ENCODE data around the gene CATSPERZ. TPM values are rescaled to one million over a fixed set of nuclear protein-coding genes. Genes with fewer than 3 reads are reported as not detected.
A peak's percentile ranks its signal among the peaks of the same experiment; 100 is the strongest.

The CATSPERZ gene
- total and polyA plus RNA-seq, 2 experiments from 2014 or later = 0.46 TPM; not detected in 1

DNA sequence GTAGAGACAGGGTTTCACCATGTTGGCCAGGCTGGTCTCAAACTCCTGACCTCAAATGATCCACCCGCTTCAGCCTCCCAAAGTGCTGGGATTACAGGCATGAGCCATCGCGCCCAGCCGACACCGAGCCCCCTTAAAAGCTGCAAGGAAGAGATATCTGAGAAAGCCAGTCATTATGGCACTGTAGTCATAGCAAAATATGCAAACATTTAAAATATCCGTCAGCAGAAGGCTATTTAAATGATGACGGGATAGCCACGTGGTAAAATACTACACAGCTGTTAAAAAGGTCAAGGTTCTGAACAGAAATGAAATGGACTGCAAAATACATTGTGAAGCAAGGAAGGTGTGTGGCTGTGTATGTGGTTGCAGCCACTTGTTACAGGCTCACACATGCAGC, 33.4 kb downstream of the CATSPERZ start:
- TF ChIP-seq EZH2phosphoT487 (IDR thresholded peaks at IDR 0.05; ENCODE audit: low read depth, severe bottlenecking, unreplicated experiment) = no peak
- TF ChIP-seq, protein P1, sequence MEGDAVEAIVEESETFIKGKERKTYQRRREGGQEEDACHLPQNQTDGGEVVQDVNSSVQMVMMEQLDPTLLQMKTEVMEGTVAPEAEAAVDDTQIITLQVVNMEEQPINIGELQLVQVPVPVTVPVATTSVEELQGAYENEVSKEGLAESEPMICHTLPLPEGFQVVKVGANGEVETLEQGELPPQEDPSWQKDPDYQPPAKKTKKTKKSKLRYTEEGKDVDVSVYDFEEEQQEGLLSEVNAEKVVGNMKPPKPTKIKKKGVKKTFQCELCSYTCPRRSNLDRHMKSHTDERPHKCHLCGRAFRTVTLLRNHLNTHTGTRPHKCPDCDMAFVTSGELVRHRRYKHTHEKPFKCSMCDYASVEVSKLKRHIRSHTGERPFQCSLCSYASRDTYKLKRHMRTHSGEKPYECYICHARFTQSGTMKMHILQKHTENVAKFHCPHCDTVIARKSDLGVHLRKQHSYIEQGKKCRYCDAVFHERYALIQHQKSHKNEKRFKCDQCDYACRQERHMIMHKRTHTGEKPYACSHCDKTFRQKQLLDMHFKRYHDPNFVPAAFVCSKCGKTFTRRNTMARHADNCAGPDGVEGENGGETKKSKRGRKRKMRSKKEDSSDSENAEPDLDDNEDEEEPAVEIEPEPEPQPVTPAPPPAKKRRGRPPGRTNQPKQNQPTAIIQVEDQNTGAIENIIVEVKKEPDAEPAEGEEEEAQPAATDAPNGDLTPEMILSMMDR (IDR thresholded peaks at IDR 0.05; ENCODE audit: poor library complexity) = no peak
- no peak for TF ChIP-seq EZH2 (IDR thresholded peaks at IDR 0.05; ENCODE audit: borderline replicate concordance)
- no peaks in the 10 kb centered on the region for H3K27me3 ChIP-seq
- H3K4me3 ChIP-seq = no peak overlapping the region
- no peaks in the 10 kb centered on the region for H3K79me2 ChIP-seq
- H4K20me1 ChIP-seq (ENCODE audit: insufficient read depth, poor library complexity, severe bottlenecking) = no peaks in the 10 kb centered on the region
- no peak overlapping the region for H2AFZ ChIP-seq
- H3K9me3 ChIP-seq (ENCODE audit: low read depth) = no peaks in the 10 kb centered on the region
- DNase-seq (ENCODE audit: low spot score) = no peak
- no peaks in the 10 kb centered on the region for H3K36me3 ChIP-seq (replicated peaks; ENCODE audit: insufficient read depth, low read depth)
- H3K4me2 ChIP-seq = no peak overlapping the region
- H3K4me1 ChIP-seq (ENCODE audit: insufficient read depth) = peaks cover 5% of the 10 kb centered on the region
- H3K27ac ChIP-seq = no peak overlapping the region
- 95% methylated on average over 8 of the region's 8 CpGs for WGBS (ENCODE audit: low lambda C conversion rate, missing lambda C conversion rate)
- H3K9me2 ChIP-seq (replicated peaks; ENCODE audit: insufficient read depth) = no peaks in the 10 kb centered on the region

DNA sequence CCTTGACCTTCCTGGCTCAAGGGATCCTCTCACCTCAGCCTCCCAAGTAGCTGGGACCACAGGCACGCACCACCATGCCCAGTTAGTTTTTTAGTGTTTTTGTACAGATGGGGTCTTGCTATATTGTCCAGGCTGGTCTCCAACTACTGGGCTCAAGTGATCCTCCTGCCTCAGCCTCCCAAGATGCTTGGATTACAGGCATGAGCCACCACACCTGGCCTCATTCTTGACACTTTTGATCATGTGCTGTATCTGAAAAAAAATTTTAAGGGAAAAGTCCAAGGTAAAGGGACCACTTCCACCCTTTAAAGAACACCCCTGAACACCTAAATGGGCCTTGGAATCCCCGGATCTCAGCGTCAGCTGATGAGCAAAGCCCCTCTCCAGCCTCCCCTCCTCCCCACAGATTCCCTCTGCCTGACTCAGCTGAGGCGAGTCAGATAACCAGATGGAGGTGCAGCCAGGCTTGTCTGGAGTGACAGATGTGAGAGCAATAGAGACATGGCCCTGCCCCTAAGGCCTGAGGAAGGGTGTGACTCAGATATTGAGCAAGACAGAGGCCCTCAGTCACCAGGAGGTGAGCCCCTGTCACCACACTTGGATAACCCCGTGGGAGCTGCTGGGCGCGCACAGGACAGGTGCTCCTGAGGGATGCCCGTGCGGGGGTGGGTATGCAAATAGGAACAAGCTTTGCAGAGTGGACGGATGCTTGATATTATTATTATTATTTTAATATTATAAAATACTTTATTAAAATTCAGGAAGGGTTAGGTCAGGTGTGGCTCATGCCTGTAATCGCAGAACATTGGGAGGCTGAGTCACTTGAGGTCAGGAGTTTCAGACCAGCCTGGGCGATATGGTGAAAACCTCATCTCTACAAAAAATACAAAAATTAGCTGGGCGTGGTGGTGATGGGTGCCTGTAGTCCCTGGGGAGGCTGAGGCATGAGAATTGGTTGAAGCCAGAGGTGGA, 34.9 kb downstream of the CATSPERZ start:
- peak; percentile 92 for DNase-seq (ENCODE audit: low spot score)
- Histone ChIP-seq H3K4me2 (no peak overlapping the region), H3K27ac (peak overlapping the region; percentile 74), H3K27me3 (no peaks in the 10 kb centered on the region), H3K9me3 (ENCODE audit: low read depth) (no peaks in the 10 kb centered on the region), H4K20me1 (ENCODE audit: insufficient read depth, poor library complexity, severe bottlenecking) (no peaks in the 10 kb centered on the region), H3K36me3 (replicated peaks; ENCODE audit: insufficient read depth, low read depth) (no peaks in the 10 kb centered on the region), H2AFZ (no peak overlapping the region), H3K79me2 (no peaks in the 10 kb centered on the region), H3K9me2 (replicated peaks; ENCODE audit: insufficient read depth) (no peaks in the 10 kb centered on the region), H3K4me1 (ENCODE audit: insufficient read depth) (peaks cover 5% of the 10 kb centered on the region), H3K4me3 (no peak overlapping the region)
- TF ChIP-seq EZH2 (IDR thresholded peaks at IDR 0.05; ENCODE audit: borderline replicate concordance) (no peak), EZH2phosphoT487 (IDR thresholded peaks at IDR 0.05; ENCODE audit: low read depth, severe bottlenecking, unreplicated experiment) (no peak)
- TF ChIP-seq, protein P1 (IDR thresholded peaks at IDR 0.05; ENCODE audit: poor library complexity) = no peak
- 43% methylated on average over 13 of the region's 13 CpGs for WGBS (ENCODE audit: low lambda C conversion rate, missing lambda C conversion rate)

DNA sequence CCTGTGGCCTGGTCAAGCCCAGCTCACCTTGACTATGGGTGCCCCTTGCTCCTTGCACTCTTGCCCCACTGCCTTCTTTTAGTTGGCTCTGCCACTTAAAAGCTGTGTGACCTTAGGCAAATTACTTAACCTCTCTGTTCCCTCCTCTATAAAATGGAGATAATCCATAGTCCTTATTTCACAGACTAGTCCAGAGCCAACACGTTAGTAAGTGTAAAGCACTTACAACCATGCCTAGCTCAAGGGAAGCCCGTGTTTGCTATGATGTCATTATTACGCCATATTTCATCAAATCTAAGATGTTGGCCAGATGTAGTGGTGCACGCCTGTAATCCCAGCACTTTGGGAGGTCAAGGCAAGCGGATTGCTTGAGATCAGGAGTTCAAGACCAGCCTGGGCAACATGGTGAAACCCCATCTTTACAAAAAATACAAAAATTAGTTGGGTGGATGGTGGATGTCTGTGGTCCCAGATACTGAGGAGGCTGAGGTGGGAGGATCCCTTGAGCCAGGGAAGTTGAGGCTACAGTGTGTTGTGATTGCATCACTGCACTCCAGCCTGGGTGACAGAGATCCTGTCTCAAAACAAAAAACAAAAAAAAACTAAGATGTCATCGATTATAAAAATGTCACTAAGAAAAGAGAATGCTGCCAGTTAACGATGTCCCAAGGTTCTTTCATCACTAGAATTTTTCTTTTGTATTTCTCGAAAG, 37.5 kb downstream of the CATSPERZ start:
- H4K20me1 ChIP-seq (ENCODE audit: insufficient read depth, poor library complexity, severe bottlenecking) = no peaks in the 10 kb centered on the region
- H3K9me2 ChIP-seq (replicated peaks; ENCODE audit: insufficient read depth) = no peaks in the 10 kb centered on the region
- DNase-seq (ENCODE audit: low spot score) = no peak
- H3K4me2 ChIP-seq = no peak overlapping the region
- no peaks in the 10 kb centered on the region for H3K9me3 ChIP-seq (ENCODE audit: low read depth)
- peaks cover 5% of the 10 kb centered on the region for H3K4me1 ChIP-seq (ENCODE audit: insufficient read depth)
- H3K27ac ChIP-seq = no peak overlapping the region
- no peak overlapping the region for H3K4me3 ChIP-seq
- WGBS (ENCODE audit: low lambda C conversion rate, missing lambda C conversion rate) = 81% methylated on average over 8 of the region's 8 CpGs
- no peaks in the 10 kb centered on the region for H3K36me3 ChIP-seq (replicated peaks; ENCODE audit: insufficient read depth, low read depth)
- TF ChIP-seq EZH2 (IDR thresholded peaks at IDR 0.05; ENCODE audit: borderline replicate concordance) = no peak
- no peak for TF ChIP-seq EZH2phosphoT487 (IDR thresholded peaks at IDR 0.05; ENCODE audit: low read depth, severe bottlenecking, unreplicated experiment)
- TF ChIP-seq, protein P1 (IDR thresholded peaks at IDR 0.05; ENCODE audit: poor library complexity) = no peak
- no peaks in the 10 kb centered on the region for H3K27me3 ChIP-seq
- no peaks in the 10 kb centered on the region for H3K79me2 ChIP-seq
- no peak overlapping the region for H2AFZ ChIP-seq

Data from hepatocyte (in vitro differentiated cells).